Kidney epithelial cell (primary cell): ENCODE data around the gene BAD. TPM values are rescaled to one million over a fixed set of nuclear protein-coding genes. Genes with fewer than 3 reads are reported as not detected.

Experiments used
- DNase-seq: peaks from one replicate; pipeline ENCODE4 v3.0.0-alpha.2; 2010; ENCODE audit warnings: low read depth
- H3K27me3 ChIP-seq: 2 replicates; pipeline ENCODE4 v1.6.0; 2011; ENCODE audit warnings: low read length; ENCODE audit not compliant: control insufficient read depth, insufficient read depth
- H3K36me3 ChIP-seq: 2 replicates; pipeline ENCODE4 v1.5.1; 2011; ENCODE audit warnings: low read length; ENCODE audit not compliant: control insufficient read depth, insufficient read depth
- H3K4me3 ChIP-seq: 2 replicates; pipeline ENCODE4 v1.5.1; 2011; ENCODE audit warnings: low read depth, mild to moderate bottlenecking, control low read depth, low read length
- total RNA-seq: library from RNA; depleted of rRNA; stranded (reverse); fragments of >200 nt; gene quantifications from 2 replicates; pipeline ENCODE4 v1.2.3, GENCODE V29; 2015
- TF ChIP-seq, protein P1 (sequence below): IDR thresholded peaks from 2 replicates; pipeline ENCODE4 v1.5.1; 2011; ENCODE audit warnings: mild to moderate bottlenecking, moderate library complexity, low read length, control low read depth, inconsistent platforms; ENCODE audit not compliant: insufficient read depth, poor library complexity, severe bottlenecking

BAD gene
- total RNA-seq, 1 donor from 2014 or later, result 118 TPM

DNA sequence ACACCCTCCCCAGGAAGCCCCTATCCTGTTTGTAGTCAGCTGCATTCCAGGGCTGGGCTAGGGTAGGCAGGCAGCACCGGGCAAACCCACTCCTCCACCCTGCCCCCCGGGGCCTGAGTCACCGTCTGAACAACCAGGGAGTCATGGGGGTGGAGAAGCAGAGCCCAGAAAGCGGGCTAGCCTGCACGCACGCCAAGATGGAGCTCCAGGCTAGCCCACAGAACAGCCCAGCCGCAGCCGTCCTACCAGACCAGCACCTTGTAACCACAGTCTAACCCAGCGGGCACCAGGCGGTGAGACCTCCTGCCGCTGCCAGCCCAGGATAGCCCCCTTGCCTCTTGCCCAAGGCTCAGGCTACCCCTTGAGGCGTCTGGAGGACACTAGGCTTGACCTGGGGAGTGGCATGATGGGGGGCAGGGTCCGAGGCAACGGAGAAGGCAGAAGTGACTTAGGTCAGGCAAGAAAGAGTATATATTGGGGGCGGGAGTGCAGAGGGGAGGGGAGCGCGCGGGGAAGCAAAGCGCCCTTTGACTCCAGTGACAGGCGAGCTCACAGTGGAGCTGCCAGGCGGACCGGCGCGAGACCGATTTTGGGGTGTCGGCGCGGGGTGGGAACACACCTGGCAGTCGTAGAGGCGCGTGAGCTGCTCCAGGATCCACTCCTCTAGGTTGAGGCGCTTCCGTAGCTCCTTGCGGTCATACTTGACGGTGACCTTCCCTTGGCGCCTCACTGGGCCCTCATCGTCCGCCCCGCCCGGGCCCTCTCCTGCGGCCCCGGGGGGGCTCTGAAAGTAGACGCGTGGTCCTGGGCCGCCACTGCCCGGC, 38.5 kb downstream of the BAD start:
- peak; percentile 85 for DNase-seq
- Histone ChIP-seq H3K4me3 (peak overlapping the region; percentile 71), H3K36me3 (peaks cover 3% of the 10 kb centered on the region), H3K27me3 (no peaks in the 10 kb centered on the region)
- TF ChIP-seq, protein P1, sequence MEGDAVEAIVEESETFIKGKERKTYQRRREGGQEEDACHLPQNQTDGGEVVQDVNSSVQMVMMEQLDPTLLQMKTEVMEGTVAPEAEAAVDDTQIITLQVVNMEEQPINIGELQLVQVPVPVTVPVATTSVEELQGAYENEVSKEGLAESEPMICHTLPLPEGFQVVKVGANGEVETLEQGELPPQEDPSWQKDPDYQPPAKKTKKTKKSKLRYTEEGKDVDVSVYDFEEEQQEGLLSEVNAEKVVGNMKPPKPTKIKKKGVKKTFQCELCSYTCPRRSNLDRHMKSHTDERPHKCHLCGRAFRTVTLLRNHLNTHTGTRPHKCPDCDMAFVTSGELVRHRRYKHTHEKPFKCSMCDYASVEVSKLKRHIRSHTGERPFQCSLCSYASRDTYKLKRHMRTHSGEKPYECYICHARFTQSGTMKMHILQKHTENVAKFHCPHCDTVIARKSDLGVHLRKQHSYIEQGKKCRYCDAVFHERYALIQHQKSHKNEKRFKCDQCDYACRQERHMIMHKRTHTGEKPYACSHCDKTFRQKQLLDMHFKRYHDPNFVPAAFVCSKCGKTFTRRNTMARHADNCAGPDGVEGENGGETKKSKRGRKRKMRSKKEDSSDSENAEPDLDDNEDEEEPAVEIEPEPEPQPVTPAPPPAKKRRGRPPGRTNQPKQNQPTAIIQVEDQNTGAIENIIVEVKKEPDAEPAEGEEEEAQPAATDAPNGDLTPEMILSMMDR, result no peak

DNA sequence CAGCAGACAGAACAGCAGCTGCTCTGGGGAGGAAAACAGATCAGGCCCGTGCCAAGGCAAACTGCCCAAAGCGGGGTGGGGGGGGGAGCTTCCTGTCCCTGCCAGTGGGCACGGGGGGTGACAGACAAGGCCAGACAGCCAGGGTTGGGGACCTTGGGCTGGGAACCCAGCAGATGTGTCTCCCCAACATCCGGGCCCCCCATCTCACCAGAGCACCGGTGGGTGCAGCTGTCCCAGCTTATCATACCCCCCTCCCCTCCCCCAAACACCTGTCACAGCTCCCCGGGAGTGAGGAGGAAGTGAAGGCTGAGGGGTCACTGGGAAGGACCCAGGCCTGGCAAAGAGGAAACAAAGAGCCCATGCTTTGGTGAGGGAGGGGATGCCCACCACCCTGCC, 39.1 kb downstream of the BAD start:
- TF ChIP-seq, protein P1, result no peak
- Histone ChIP-seq H3K4me3 (peak overlapping the region; percentile 71), H3K27me3 (no peaks in the 10 kb centered on the region), H3K36me3 (peaks cover 3% of the 10 kb centered on the region)
- DNase-seq, result no peak

DNA sequence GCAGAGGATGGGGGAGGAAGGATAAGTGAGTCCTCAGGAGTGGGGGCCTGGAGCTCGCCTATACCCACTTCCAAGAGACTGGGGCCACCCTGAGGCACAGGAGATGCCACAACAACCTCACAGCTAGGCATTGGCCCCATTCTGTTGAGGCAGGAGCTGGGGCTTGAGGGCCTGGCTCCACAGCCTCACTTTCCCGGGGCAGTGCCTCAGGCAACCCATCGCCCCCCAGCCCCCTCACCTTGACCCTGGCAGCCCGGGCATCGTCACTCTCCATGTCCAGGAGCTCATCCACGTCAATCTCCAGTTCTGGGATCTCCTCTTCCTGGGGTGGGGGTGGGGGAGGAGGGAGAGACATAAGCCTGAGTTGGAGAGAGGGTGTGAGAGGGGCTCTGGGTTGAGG, 39.5 kb downstream of the BAD start:
- TF ChIP-seq, protein P1, result no peak
- Histone ChIP-seq H3K36me3 (peaks cover 3% of the 10 kb centered on the region), H3K27me3 (no peaks in the 10 kb centered on the region), H3K4me3 (peak overlapping the region; percentile 71)
- no peak for DNase-seq

DNA sequence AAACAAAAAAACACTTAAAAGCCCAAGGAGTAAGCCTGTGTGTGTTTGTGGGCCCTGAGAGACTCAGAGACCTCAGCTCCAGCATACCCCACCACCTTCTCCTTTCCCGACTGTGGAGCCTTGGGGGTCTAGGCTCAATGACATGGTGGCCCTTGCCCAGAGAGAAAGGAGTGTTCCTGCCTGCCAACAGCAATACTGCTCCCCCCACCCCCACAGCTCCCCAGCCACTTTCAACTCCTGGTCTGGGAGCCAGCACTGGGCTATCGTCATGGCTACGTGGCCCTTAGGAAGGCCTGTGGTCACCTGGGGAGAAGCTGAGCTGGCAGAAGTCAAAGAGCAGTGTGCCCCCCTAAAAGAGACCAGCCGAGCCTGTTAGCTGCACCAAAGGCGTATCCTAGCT, 40.4 kb downstream of the BAD start:
- TF ChIP-seq, protein P1, result no peak
- no peak for DNase-seq
- no peaks in the 10 kb centered on the region for H3K27me3 ChIP-seq
- H3K4me3 ChIP-seq, result no peak overlapping the region
- H3K36me3 ChIP-seq, result peaks cover 3% of the 10 kb centered on the region

DNA sequence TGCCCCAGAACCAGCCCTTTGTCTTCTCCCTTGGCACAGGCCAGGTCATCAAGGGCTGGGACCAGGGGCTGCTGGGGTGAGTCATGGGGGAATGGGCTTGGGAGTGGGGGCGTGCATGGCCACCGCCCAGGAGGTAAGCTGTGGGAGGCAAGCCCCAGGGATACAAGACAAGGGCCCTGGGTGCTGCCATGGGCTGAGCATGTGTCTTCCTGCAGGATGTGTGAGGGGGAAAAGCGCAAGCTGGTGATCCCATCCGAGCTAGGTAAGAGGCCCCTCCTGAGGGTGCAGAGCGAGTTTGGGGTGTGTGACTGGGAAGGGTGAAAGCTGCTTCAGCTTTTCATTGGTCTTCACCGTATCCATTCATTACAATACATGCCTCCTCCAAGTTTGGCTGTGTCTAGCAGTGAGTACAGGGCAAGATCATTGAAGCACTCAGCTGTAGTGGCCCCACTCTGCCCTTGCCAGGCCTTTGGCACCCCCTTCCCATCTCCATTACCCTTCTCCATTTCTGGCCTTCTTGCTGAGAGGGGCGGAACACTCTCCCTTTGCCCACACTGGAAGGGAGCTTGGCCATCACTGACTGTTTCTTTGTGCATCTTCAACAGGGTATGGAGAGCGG, 41.1 kb downstream of the BAD start:
- Histone ChIP-seq H3K4me3 (no peak overlapping the region), H3K36me3 (peaks cover 3% of the 10 kb centered on the region), H3K27me3 (no peaks in the 10 kb centered on the region)
- DNase-seq, result no peak
- TF ChIP-seq, protein P1, result no peak
